ENCODE measurements around the gene SOX5.
"Not testable (repeated sequence)": the region's sequence is repeated elsewhere in the genome, so short reads cannot be mapped to it uniquely, and the experiment has no call there.

SOX5 gene

DNA sequence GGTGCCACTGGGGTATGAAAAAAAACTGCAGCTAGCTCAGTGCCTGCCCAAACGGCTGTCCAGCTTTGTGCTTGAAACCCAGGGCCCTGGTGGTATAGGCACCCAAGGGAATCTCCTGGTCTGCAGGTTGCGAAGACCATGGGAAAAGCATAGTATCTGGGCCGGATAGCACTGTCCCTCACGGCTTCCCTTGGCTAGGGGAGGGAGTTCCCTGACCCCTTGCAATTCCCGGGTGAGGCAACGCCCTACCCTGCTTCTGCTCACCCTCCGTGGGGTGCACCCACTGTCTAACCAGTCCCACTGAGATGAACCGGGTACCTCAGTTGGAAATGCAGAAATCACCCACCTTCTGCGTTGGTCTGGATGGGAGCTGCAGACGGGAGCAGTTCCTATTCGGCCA is 124.3 kb downstream of the SOX5 start:
- not testable (repeated sequence) for H3K9ac ChIP-seq (ENCODE audit: low read length); H3K4me1 ChIP-seq (ENCODE audit: control insufficient read depth, insufficient read depth, low read length); H3K4me3 ChIP-seq (ENCODE audit: low read length); H3K27me3 ChIP-seq (ENCODE audit: control insufficient read depth, insufficient read depth, low read length); H3K9me3 ChIP-seq (ENCODE audit: control insufficient read depth, low read length); H3K36me3 ChIP-seq (ENCODE audit: control insufficient read depth, insufficient read depth, low read length)

DNA sequence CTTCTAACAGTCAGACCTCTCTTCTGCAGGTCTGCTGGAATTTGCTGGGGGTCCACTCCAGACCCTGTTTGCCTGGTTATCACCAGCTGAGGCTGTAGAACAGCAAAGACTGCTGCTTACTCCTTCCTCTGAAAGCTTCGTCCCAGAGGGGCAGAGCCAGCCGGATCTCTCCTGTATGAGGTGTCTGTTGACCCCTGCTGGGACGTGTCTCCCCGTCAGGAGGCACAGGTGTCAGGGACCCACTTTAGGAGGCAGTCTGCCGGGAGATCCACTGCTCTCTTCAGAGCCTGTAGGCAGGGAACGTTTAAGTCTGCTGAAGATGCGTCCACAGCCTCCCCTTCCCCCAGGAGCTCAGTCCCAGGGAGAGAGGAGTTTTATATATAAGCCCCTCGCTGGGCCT is 125.1 kb downstream of the SOX5 start:
- Histone ChIP-seq H3K4me1 (ENCODE audit: control insufficient read depth, insufficient read depth, low read length) (no peaks in the 10 kb centered on the region), H3K9me3 (ENCODE audit: control insufficient read depth, low read length) (no peaks in the 10 kb centered on the region), H3K36me3 (ENCODE audit: control insufficient read depth, insufficient read depth, low read length) (no peaks in the 10 kb centered on the region), H3K4me3 (ENCODE audit: low read length) (no peak overlapping the region), H3K27me3 (ENCODE audit: control insufficient read depth, insufficient read depth, low read length) (no peaks in the 10 kb centered on the region), H3K9ac (ENCODE audit: low read length) (no peak overlapping the region)

DNA sequence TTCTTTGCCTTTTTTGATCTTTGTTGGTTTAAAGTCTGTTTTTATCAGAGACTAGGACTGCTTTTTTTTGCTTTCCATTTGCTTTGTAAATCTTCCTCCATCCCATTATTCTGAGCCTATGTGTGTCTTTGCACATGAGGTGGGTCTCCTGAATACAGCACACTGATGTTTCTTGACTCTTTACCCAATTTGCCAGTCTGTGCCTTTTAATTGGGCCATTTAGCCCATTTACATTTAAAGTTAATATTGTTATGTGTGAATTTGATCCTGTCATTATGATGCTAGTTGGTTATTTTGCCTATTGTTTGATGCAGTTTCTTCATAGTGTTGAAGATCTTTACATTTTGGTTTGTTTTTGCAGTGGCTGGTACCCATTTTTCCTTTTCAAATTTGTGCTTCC is 126.6 kb downstream of the SOX5 start:
- H3K27me3 ChIP-seq (ENCODE audit: control insufficient read depth, insufficient read depth, low read length); H3K36me3 ChIP-seq (ENCODE audit: control insufficient read depth, insufficient read depth, low read length); H3K9me3 ChIP-seq (ENCODE audit: control insufficient read depth, low read length); H3K4me3 ChIP-seq (ENCODE audit: low read length); H3K9ac ChIP-seq (ENCODE audit: low read length); H3K4me1 ChIP-seq (ENCODE audit: control insufficient read depth, insufficient read depth, low read length): not testable (repeated sequence)

DNA sequence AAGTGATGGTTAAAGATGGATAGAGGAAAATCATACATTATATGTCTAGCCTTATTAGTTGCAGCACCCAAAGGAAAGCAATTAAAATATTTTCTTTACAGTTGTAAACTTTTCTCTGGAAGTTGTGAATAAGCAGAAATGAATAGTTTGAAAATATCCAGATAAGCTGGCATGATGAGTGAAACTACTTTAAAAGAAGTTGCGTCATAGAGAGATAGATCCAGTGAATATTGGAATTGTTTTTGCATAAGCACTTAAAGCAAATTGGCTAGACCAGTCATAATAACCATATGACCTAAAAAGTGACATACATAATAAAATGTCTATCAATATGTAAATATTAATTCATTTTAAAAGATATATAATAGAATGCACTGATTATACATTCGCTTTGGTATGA is 132.1 kb downstream of the SOX5 start:
- no peak overlapping the region for H3K4me3 ChIP-seq (ENCODE audit: low read length)
- H3K9me3 ChIP-seq (ENCODE audit: control insufficient read depth, low read length): no peaks in the 10 kb centered on the region
- H3K27me3 ChIP-seq (ENCODE audit: control insufficient read depth, insufficient read depth, low read length): no peaks in the 10 kb centered on the region
- H3K9ac ChIP-seq (ENCODE audit: low read length): no peak overlapping the region
- no peaks in the 10 kb centered on the region for H3K36me3 ChIP-seq (ENCODE audit: control insufficient read depth, insufficient read depth, low read length)
- no peaks in the 10 kb centered on the region for H3K4me1 ChIP-seq (ENCODE audit: control insufficient read depth, insufficient read depth, low read length)

DNA sequence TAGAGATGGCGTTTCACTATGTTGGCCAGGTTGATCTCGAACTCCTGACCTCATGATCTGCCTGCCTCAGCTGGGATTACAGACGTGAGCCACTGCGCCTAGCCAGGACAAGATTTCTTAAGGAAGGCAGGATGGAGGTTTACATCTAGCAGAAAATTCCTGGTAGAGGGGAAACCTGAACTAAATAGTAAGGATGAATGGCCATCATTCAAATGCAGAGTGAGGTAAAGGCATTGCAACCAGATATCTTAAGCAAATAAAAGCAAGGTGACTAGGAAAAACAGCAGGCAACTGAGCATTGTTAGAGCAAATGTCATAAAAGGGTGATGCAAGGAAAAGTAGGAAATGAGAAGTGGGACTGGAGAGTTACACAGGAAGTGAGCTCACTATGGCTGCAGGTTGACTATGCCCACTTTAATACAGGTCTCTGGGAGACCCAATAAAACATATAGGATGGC is 133.0 kb downstream of the SOX5 start:
- H3K36me3 ChIP-seq (ENCODE audit: control insufficient read depth, insufficient read depth, low read length): no peaks in the 10 kb centered on the region
- H3K27me3 ChIP-seq (ENCODE audit: control insufficient read depth, insufficient read depth, low read length): no peaks in the 10 kb centered on the region
- no peak overlapping the region for H3K4me3 ChIP-seq (ENCODE audit: low read length)
- no peak overlapping the region for H3K9ac ChIP-seq (ENCODE audit: low read length)
- no peaks in the 10 kb centered on the region for H3K4me1 ChIP-seq (ENCODE audit: control insufficient read depth, insufficient read depth, low read length)
- no peaks in the 10 kb centered on the region for H3K9me3 ChIP-seq (ENCODE audit: control insufficient read depth, low read length)

DNA sequence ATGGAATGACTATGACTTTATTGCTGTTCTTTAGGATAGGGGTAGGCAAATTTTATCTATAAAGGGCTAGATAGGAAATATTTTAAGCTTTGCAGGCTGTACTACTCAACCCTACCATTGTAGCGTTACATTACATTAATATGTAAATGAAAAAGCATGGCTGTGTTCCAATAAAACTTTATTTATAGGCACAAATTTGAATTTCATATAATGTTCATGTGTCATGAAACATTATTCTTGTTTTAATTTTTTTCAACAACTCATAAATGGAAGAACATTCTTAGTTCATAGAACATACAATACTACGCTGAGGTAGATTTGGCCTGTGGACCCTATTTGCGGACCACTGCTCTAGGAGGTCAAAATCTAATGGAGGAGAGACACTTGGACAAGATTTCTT is 133.7 kb downstream of the SOX5 start:
- H3K9ac ChIP-seq (ENCODE audit: low read length): no peak overlapping the region
- no peaks in the 10 kb centered on the region for H3K36me3 ChIP-seq (ENCODE audit: control insufficient read depth, insufficient read depth, low read length)
- H3K27me3 ChIP-seq (ENCODE audit: control insufficient read depth, insufficient read depth, low read length): no peaks in the 10 kb centered on the region
- no peaks in the 10 kb centered on the region for H3K4me1 ChIP-seq (ENCODE audit: control insufficient read depth, insufficient read depth, low read length)
- no peak overlapping the region for H3K4me3 ChIP-seq (ENCODE audit: low read length)
- no peaks in the 10 kb centered on the region for H3K9me3 ChIP-seq (ENCODE audit: control insufficient read depth, low read length)

DNA sequence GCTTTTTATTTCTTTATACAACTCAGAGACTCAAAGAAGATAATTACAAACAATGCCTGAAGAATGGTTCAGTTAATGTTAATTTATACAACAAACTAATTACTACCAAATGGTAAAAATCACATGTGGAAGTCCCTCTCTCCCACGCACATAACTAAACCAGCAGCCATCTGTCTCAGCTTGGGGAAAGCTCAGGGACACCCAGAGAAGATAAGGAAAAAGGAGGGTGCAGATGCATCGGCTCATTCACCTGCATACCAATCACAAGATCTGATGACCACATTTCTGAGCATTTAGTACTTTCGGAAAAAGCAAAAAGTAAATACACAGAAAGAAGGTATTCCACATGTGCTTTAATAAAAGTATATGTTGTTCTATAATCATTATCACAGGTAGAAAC is 136.3 kb downstream of the SOX5 start:
- no peaks in the 10 kb centered on the region for H3K36me3 ChIP-seq (ENCODE audit: control insufficient read depth, insufficient read depth, low read length)
- no peak overlapping the region for H3K4me3 ChIP-seq (ENCODE audit: low read length)
- H3K9ac ChIP-seq (ENCODE audit: low read length): no peak overlapping the region
- no peaks in the 10 kb centered on the region for H3K9me3 ChIP-seq (ENCODE audit: control insufficient read depth, low read length)
- H3K27me3 ChIP-seq (ENCODE audit: control insufficient read depth, insufficient read depth, low read length): no peaks in the 10 kb centered on the region
- no peaks in the 10 kb centered on the region for H3K4me1 ChIP-seq (ENCODE audit: control insufficient read depth, insufficient read depth, low read length)

DNA sequence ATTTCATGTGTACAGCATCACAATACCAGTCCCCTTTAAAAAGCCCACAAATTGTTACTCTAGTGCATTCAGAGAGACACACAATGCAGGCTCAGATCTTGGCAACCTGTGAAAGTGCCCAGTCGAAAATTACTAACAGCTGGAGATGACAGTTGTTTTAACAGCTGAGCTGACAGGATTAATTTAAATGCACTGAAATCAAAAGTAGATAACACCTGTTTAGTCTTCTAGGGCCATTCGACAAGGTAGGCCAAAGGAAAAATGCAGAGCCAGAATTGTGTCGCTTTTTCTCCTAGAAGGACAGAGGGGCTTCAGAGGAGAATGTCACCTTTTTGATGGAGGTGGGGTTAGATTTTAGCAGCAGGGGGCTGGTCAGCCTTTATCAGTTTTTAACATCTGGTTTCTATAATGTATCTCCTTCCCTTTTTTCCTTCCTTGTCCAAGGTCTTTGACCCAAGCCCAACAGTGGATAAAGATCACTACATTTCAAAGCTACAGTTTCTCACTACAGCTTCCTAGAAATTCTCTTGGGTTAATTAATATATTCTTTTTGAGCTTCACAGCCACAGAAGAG is 139.1 kb downstream of the SOX5 start:
- Histone ChIP-seq H3K4me1 (ENCODE audit: control insufficient read depth, insufficient read depth, low read length) (no peaks in the 10 kb centered on the region), H3K9me3 (ENCODE audit: control insufficient read depth, low read length) (no peaks in the 10 kb centered on the region), H3K9ac (ENCODE audit: low read length) (no peak overlapping the region), H3K36me3 (ENCODE audit: control insufficient read depth, insufficient read depth, low read length) (no peaks in the 10 kb centered on the region), H3K4me3 (ENCODE audit: low read length) (no peak overlapping the region), H3K27me3 (ENCODE audit: control insufficient read depth, insufficient read depth, low read length) (no peaks in the 10 kb centered on the region)

DNA sequence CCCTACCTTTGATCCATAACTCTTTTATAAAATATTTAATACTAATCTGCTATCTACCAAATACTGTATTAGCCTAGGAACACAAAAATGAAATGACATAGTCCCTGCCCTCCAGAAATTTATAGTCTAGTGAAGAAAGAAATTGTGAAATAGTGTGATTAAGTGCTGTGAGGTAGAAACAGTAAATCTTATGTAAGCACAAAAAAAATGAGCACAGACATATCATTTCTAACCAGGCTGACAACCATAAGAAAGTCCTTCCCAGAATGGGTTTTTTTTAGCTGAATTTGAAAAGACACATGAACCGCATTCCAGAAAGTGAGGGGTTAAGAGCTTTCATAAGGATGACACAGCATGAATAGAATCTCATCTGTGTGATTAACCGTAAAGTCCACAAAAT is 145.9 kb downstream of the SOX5 start:
- H3K36me3 ChIP-seq (ENCODE audit: control insufficient read depth, insufficient read depth, low read length): no peaks in the 10 kb centered on the region
- H3K9ac ChIP-seq (ENCODE audit: low read length): no peak overlapping the region
- H3K9me3 ChIP-seq (ENCODE audit: control insufficient read depth, low read length): no peaks in the 10 kb centered on the region
- no peaks in the 10 kb centered on the region for H3K4me1 ChIP-seq (ENCODE audit: control insufficient read depth, insufficient read depth, low read length)
- H3K27me3 ChIP-seq (ENCODE audit: control insufficient read depth, insufficient read depth, low read length): no peaks in the 10 kb centered on the region
- no peak overlapping the region for H3K4me3 ChIP-seq (ENCODE audit: low read length)

DNA sequence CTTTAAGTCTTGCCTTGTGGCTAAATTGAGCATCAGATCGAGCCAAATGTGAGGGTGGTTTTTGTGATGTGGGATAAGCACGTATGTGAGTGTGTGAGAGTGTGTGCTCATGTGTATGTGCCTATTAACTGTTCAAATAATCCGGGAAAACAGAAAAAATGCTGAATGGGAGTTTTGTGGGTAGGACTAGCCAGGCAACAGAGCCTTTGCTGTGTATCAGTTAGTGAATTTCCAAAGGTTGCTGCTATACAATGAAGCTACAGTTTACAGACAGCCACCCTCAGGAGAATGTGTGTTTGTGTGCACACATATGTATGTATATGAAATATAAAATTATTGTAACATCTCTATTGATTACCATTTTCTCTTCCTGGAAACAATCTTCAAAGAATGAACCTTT is 154.0 kb downstream of the SOX5 start:
- H3K9ac ChIP-seq (ENCODE audit: low read length): no peak overlapping the region

DNA sequence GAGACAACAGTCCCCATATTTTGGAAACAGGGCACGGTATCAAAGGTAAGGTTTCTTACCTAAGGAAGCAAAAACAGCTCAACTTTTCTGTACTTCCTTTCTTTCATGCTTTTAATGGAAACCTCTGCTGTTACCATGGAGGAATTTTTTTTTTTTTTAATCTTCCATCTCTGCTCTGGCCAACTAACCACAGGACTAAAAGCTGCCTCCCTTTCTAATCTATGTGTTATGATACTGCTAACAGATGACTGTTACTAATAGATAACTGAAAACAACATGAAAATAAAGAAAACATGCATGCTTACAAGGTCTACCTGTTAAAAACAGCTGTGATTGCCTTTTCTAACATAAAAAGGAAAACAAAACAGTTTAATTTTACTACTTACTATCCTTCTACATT is 168.4 kb downstream of the SOX5 start:
- Histone ChIP-seq H3K27me3 (ENCODE audit: control insufficient read depth, insufficient read depth, low read length) (no peaks in the 10 kb centered on the region), H3K36me3 (ENCODE audit: control insufficient read depth, insufficient read depth, low read length) (no peaks in the 10 kb centered on the region), H3K9me3 (ENCODE audit: control insufficient read depth, low read length) (no peaks in the 10 kb centered on the region), H3K9ac (ENCODE audit: low read length) (no peak overlapping the region), H3K4me1 (ENCODE audit: control insufficient read depth, insufficient read depth, low read length) (no peaks in the 10 kb centered on the region), H3K4me3 (ENCODE audit: low read length) (no peak overlapping the region)

More for the DNA sequence above, 154.0 kb downstream of the SOX5 start:
- no peaks in the 10 kb centered on the region for H3K9me3 ChIP-seq (ENCODE audit: control insufficient read depth, low read length)
- H3K36me3 ChIP-seq (ENCODE audit: control insufficient read depth, insufficient read depth, low read length): no peaks in the 10 kb centered on the region
- no peaks in the 10 kb centered on the region for H3K27me3 ChIP-seq (ENCODE audit: control insufficient read depth, insufficient read depth, low read length)
- no peaks in the 10 kb centered on the region for H3K4me1 ChIP-seq (ENCODE audit: control insufficient read depth, insufficient read depth, low read length)
- H3K4me3 ChIP-seq (ENCODE audit: low read length): no peak overlapping the region

DNA sequence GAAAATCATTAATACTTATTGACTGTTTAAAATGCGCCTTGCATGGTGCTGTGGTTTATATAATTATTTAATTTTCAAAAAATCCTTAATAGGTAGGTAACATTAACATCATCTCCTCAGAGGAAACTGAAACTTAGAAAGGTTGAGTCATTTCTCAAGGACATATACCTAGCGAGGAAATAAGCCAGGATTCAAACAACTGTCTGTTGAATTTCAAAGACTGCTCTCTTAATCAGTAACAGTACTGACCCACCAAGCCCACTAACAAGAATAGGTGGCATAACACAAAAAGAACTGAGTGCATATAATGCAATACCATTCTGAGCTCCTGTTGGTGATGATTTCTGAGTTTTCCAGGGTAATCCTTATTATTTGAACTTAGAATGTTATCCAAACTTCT is 174.3 kb downstream of the SOX5 start:
- no peaks in the 10 kb centered on the region for H3K9me3 ChIP-seq (ENCODE audit: control insufficient read depth, low read length)

DNA sequence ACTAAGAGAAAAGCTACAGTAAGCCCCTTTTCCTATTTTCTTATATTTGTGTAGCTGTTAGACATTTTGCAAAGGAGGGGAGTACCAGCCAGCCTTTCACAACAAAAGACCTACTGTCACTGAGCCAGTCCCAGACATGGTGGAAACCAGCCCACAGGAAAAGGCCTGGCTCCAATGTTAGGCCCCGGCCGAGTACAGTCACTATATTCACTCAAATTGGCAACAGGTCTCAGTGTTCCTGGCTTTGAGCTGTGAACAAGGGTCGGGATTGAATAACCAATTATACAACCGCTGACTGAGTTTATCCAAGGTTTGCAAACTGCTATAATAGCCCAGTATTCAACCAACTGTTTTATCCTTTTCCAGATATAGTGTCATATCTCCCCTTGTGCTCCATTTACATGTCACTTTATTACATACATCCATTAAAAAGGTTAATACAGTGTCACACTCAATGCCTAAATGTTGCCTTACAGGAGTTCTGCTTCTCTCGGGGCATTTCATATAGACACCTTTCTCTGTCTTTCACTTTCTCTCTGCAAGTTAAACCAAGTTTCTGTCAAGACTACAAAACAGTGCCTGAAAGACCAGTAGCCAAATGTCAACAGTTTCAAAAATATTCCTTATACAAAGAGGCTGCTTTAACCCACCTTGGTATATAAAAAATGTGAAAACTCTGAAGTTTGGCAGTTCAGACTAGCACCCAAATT is 178.1 kb downstream of the SOX5 start:
- Histone ChIP-seq H3K9ac (ENCODE audit: low read length) (no peak overlapping the region), H3K4me3 (ENCODE audit: low read length) (no peak overlapping the region), H3K9me3 (ENCODE audit: control insufficient read depth, low read length) (no peaks in the 10 kb centered on the region)

More for the DNA sequence above, 174.3 kb downstream of the SOX5 start:
- H3K27me3 ChIP-seq (ENCODE audit: control insufficient read depth, insufficient read depth, low read length): no peaks in the 10 kb centered on the region
- H3K4me3 ChIP-seq (ENCODE audit: low read length): no peak overlapping the region
- H3K36me3 ChIP-seq (ENCODE audit: control insufficient read depth, insufficient read depth, low read length): no peaks in the 10 kb centered on the region
- no peak overlapping the region for H3K9ac ChIP-seq (ENCODE audit: low read length)
- no peaks in the 10 kb centered on the region for H3K4me1 ChIP-seq (ENCODE audit: control insufficient read depth, insufficient read depth, low read length)

More for the DNA sequence above, 178.1 kb downstream of the SOX5 start:
- Histone ChIP-seq H3K4me1 (ENCODE audit: control insufficient read depth, insufficient read depth, low read length) (no peaks in the 10 kb centered on the region), H3K36me3 (ENCODE audit: control insufficient read depth, insufficient read depth, low read length) (no peaks in the 10 kb centered on the region), H3K27me3 (ENCODE audit: control insufficient read depth, insufficient read depth, low read length) (no peaks in the 10 kb centered on the region)
